Fibroblast of skin of left biceps (primary cell): ENCODE measurements around the gene CSNK2A1.
"Not testable (repeated sequence)": the region's sequence is repeated elsewhere in the genome, so short reads cannot be mapped to it uniquely, and the experiment has no call there.

Experiments
- DNase-seq, 2 experiments: peaks; one replicate each; pipeline ENCODE4 v3.0.0-alpha.2; 2013; ENCODE audit warnings: low read depth in 2 of 2

Gene CSNK2A1

GRCh38 chr20:458776-459175, 84.8 kb downstream of the CSNK2A1 start:
- no peak for DNase-seq

DNA sequence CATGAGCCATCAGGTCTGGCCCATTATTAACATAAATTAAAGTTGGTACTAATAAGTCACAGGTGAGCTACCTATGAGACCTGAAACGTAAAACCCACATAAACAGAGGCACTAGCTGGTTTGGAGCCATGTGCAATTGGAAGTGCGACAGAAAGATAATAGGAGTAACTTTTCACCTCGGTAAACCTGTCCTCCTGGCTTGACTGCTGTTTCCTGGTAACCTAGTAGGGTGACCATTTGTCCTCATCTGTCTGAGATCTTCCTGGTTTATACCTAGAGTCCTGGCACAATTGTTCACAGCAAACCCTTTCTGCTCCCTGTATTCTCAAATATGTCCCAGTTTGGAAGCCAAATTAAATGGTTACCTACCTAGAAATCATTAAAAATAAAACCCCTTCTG, 88.6 kb downstream of the CSNK2A1 start:
- DNase-seq: no peak

- DNase-seq: not testable (repeated sequence)
Observed at GRCh38 chr20:452021-452420, 91.6 kb downstream of the CSNK2A1 start.

DNA sequence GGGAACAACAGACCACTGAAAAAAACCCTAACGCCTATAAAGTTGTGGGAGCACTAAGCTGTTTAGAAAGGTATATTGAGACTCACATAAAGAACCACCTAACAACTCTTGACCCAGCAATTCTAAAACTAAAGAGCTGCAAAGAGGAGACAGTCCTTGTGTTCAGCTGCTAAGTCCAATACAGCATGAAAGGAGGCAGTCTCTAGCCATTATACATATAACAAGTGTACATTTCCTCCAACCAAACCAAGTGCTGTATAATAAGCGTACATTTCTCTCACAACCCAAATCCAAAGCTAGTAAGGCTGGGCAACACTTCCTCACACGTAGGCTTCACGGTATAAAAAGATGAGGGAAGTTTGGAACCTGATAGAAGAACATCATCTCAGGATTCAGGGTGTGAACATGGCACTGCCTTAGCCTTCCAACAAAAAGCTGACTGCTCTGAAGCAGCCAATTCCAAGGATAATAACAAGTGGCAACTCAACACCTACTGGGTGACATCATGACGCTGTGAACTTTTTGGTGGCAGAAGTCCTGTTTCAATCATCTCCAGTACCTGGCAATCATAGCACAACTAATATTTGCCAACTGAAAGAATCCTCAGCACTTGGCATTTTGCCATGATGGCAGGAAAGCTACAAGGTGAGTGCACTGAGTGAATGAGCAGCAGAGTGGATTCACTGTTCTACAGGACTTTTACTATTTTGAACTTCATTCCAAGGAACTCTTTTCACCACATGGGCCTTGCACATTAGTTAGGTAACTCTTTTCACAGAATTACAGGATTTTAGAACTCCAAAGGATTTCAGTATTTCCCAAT, 97.9 kb downstream of the CSNK2A1 start:
- DNase-seq: no peak

DNA sequence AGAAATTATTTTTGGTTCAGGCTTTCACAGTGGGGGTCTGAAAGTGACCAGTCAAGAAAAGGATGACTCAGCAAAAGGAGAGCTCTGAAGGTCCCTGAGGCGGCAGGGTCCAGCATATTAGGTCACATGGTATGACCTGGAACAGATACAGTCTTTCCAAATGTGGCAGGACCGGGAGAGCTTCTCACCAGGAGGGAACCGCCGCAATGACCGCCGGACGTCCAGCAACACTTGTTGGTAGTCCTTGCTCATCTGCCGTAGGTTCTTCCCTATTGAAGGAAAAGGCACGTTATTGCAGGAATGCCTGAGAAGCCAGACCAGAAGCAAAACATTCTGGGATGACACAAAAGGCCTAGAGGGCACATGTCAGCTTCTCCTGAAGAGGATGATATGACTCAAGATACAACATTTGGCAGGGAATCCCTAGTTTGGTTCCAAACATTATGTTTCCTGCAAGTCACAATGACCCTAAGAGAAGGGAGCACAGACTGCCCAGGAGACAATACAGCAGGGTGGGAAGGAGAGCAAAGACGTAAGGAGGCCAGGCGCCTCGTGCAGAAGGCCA, 98.6 kb downstream of the CSNK2A1 start:
- DNase-seq: no peak

DNA sequence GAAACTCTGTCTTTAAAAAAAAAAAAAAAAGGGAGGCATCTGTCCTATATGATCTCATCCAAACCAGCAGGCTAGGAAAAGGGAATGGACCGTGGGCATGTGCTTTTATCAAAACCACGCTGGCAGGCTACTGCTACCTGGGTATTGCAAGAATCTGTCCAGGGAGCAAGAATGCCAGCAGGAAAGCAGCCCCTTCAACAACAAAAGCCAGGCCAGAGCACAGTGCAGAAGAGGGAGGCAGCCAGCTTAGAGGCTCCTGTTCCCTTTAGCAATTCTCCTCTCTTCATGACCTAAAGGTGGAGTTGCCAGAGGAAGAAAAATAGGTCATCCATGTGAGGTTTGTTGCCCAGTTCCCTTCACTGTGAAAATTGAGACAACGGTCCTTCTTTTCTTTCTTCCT, 99.5 kb downstream of the CSNK2A1 start:
- no peak for DNase-seq

GRCh38 chr20:443223-443775, 100.3 kb downstream of the CSNK2A1 start:
- DNase-seq: no peak

GRCh38 chr20:440636-441035, 103.0 kb downstream of the CSNK2A1 start:
- DNase-seq: no peak

GRCh38 chr20:440148-440547, 103.4 kb downstream of the CSNK2A1 start:
- no peak for DNase-seq

DNA sequence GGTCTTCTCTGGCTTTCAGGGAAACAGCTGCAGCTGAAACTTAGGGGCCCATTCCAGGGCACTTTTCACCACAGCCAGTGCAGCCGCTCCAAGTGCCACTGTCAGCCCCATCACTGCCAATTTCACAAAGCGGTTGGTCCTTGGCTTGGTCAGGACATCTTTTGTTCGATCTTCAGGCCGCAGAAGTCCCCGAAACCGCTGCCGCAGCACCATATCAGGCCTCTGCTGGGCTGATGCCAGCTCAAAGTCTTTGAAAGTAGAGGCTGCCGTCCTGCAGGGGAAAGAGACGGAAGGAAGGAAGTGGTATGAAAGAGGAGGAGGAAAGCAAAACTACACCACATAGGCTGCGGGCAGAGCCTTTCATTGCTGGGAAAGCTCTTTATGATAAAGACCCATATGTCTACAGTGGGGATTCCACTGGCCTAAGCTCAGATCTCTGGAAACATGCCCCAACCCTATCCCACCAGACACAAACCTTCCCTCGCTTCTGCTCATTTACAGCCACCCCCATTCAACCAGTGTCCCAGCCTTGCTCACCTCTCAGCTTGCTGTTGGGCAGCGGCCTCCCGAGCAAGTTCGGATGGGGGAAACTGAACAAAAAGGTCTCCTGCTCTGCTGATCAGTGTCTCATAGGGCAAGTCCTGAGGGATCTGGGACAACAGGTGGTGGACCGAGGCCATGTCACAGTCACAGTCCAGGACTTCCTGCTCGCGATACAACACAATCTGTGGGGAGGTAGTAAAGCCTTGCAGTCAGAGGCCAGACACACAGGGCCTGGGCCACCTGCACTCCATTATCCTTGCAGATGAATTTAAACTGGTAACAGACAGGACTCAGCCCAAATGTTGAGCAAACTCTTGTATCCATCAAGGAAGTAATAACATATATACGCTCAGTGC, 104.8 kb downstream of the CSNK2A1 start:
- DNase-seq: no peak

GRCh38 chr20:437787-438486, 105.7 kb downstream of the CSNK2A1 start:
- no peak for DNase-seq

DNA sequence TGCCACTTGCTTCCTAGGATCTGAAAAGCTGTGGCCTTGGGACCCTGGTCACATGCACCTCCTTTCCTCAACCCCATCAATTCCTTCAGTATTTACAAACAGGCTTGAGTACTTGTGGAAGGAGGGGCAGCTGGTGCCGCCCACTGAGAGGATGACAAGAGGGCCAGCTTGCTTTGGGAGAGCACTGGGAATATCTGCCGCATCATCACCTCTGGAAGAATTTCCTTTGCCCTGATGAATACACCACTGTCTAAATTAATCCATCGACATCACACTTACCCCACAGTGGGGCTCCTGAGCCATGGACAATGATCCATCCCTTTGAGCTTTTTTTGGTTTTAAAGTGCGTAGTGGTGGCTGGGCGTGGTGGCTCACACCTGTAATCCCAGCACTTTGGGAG, 107.1 kb downstream of the CSNK2A1 start:
- DNase-seq: no peak

DNA sequence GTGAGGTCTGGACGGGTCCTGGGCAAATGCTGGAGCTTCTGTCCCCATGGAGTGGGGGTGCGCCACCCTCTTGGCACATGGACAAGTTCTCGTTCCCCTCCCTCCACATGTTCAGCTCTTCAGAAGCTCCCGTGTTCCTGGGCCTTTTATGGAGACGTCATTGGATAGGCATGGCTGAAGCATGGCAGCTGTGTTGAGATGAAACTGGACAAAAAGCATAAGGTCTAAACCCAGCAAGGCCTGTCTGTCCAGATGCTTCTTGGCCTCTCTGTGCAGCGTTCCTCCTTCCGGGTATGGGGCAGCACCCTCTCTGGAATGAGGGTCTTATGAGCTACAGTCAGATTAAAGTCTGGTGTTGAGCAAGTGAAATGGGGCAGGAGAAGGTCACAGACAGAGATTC, 108.0 kb downstream of the CSNK2A1 start:
- no peak for DNase-seq

DNA sequence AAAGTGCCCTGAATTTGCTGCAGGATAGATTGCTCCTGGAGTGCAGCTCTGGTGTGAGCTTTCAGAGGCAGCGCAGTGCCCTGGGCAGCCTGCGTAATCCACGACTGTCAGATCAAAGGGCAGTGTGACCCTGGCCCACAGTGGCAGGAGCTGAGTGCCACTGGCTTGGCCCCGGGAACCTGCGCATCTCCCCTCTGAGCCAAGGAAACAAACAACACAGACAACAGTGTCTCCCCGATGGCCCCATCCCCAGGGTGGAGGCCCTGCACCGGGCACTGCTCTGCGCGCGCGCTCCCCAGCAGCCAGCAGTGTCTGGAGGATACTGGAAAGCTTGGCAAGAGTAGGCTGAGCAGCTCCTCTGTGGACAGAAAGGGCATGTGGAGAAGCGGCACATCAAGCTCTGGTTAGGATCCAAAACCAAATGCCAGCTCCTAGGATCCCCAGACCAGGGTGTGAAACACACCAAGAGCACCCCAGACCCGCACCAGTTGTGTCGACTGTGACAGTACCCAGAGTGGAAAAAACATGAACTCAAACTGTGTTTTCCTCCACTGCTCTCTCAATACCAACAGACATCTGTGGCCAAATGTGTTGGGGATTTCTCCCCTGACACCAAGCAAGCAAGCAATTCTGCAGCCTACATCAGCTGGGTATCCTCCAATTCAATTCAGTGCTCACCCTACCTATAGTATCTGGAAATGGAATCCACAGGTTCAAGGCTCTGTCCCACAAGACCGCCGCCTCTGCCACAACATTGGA, 108.8 kb downstream of the CSNK2A1 start:
- DNase-seq: no peak

DNA sequence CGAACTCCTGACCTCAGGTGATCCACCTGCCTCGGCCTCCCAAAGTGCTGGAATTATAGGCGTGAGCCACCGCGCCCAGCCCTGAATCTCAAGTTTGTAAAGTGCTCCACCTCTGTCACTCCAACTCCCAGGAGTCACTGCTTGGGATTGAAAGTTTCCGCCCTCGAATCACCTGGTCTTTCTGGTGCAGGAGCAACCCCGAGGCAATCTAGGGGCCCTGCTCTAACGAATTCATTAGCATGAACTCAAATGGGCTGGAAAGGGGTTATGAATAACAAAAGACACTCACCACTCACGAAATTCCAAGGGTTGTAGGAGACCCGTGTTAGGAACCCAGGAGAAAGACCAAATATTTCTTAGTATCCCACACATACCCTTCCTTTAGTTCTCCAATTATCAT, 109.4 kb downstream of the CSNK2A1 start:
- DNase-seq: no peak

DNA sequence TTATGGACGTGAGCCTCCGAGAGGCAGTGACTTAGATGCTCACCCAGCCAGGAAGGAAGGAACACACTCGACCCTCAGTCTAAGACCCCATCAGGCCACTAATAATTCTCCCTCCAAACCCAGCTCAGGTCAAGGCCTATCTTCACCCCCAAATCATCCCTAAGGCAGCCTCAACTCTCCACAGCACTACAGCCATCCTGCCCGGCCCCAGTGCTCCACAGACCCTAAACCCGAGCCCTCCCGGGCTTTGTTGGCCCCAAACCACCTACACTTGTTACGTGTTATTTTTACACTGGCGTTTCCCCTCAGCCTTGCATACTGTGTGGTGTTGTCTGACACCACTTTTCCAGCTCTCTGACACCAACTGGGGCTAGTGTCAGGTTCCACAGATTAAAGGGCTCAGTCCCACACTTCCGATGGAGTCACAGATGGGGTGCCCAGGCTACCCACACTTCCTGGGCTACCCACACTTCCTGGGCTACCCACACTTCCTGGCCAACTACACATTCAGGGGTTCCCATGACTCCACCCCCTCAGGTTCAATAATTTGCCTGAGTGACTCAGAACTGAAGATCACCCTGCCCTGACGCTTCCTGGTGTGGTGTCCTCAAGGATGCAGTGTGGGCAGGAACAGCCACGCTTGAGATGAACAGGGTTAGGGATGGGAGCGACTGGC, 110.2 kb downstream of the CSNK2A1 start:
- no peak for DNase-seq

DNA sequence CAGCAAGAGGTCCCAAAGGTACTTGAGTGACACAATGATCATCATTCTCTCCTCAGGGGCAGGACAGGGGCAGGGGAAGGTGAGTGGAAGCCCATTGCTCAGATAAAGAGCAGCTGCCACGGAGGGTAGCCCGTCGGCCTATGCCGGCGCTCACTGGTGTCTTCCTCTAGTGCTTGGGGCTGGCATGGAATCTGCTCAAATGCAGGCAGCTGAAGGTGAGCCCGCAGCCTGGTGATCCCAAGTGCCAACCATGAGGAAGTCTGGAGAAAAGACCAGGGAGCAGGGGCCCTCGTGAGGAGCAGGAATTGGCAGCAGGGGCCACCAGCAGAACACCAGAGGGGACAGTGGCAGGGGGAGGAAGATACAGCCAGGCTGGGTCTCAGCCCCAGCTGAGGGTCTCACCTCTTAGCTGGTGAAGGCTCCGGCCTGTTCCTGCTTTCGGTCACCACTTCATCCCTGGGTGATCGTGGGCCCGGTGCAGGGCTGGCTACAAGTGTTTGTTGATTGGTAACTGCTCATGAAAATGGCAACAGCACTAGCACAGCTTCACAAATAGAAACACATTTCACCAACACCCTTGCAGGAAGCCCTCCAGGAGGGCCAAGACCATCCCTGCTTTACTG, 110.8 kb downstream of the CSNK2A1 start:
- DNase-seq: no peak

DNA sequence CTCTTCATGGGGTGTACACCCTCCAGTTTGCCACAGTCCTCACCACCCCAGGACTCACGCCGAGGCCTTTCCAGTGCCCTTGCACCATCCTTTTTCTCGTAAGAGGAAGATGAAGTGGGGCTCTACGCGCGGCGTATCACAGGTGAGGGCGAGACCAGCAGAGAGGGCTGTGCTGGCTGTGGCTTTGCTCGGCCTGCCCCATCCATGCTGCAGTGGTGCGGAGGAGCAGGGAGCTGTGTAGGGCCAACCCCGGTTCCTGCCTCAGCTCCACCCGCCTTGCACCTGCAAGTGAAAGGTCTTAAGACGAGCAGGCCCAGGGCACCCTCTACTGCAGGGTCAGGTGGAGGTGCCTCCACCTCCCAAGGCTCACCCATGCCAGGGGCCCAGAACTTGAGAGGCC, 111.4 kb downstream of the CSNK2A1 start:
- no peak for DNase-seq

GRCh38 chr20:431012-431904, 112.3 kb downstream of the CSNK2A1 start:
- DNase-seq: peak; percentile 8 to 22
